GM12878 (cell line): ENCODE measurements around the gene RERE. TPM values are rescaled to one million over a fixed set of nuclear protein-coding genes. Genes with fewer than 3 reads are reported as not detected.

Experiments used
- ATF7 ChIP-seq: fragments of 450-650 bp; IDR thresholded peaks from 2 replicates; pipeline ENCODE4 v1.6.1; 2016; ENCODE audit warnings: low read depth, mild to moderate bottlenecking
- CREM ChIP-seq: IDR thresholded peaks from 2 replicates; pipeline ENCODE4 v1.6.1; 2014; ENCODE audit warnings: antibody characterized with exemption, low read depth
- CTCF ChIP-seq, 3 experiments: IDR thresholded peaks in 2 of 3; conservative IDR thresholded peaks in 1 of 3; 2 replicates each; pipeline ENCODE4 v1.5.1; 2011; ENCODE audit warnings: low read depth in 3 of 3, low read length in 3 of 3, mild to moderate bottlenecking in 3 of 3, control low read depth in 2 of 3, moderate library complexity in 2 of 3, inconsistent platforms in 1 of 3, mixed read lengths in 1 of 3; ENCODE audit not compliant: control insufficient read depth in 2 of 3, insufficient read depth in 1 of 3; ENCODE audit errors: extremely low read depth in 1 of 3
- CUX1 ChIP-seq: IDR thresholded peaks from 2 replicates; pipeline ENCODE4 v1.6.1; 2012; ENCODE audit warnings: improper control_type of control experiment, low read depth, low read length; ENCODE audit not compliant: insufficient replicate concordance
- E2F4 ChIP-seq: IDR thresholded peaks from 2 replicates; pipeline ENCODE4 v1.6.1; 2012; ENCODE audit warnings: low read depth, low read length, improper control_type of control experiment
- HDGF ChIP-seq: fragments of 450-650 bp; IDR thresholded peaks from 2 replicates; pipeline ENCODE4 v1.6.1; 2016; ENCODE audit warnings: antibody characterized with exemption
- MYB ChIP-seq: fragments of 150-350 bp; IDR thresholded peaks from 2 replicates; pipeline ENCODE4 v1.6.1; 2014; ENCODE audit warnings: mild to moderate bottlenecking, low read depth, low read length, borderline replicate concordance
- SP1 ChIP-seq: IDR thresholded peaks from one replicate; pipeline ENCODE4 v1.6.1; 2011; ENCODE audit warnings: low read depth, low read length
- ZNF24 ChIP-seq: fragments of 450-650 bp; IDR thresholded peaks from 2 replicates; pipeline ENCODE4 v1.6.1; 2017; ENCODE audit warnings: antibody characterized with exemption, mild to moderate bottlenecking
- ZNF384 ChIP-seq: IDR thresholded peaks from 2 replicates; pipeline ENCODE4 v1.6.1; 2012; ENCODE audit warnings: low read depth, mild to moderate bottlenecking, low read length, improper control_type of control experiment, borderline replicate concordance
- ZSCAN29 ChIP-seq: fragments of 450-650 bp; IDR thresholded peaks from 2 replicates; pipeline ENCODE4 v1.6.1; 2017; ENCODE audit warnings: mild to moderate bottlenecking, moderate library complexity
- polyA plus RNA-seq, 11 experiments: library from polyadenylated mRNA; depleted of rRNA in 4 of 11; unstranded in 6 of 11; stranded (reverse) in 5 of 11; fragments of >200 nt; fragmentation: Nextera tagmentation in 4 of 11; fragmentation: Illumina TruSeq in 1 of 11; extraction: Ambion mirVana in 4 of 11; extraction: Trizol in 1 of 11; gene quantifications; 1 replicate in 1 of 11; 2 replicates in 10 of 11; pipeline versions ENCODE4 v1.2.1 to v1.2.3, GENCODE V29; 2011 to 2016; ENCODE audit warnings: inconsistent platforms in 2 of 11, missing spikeins in 2 of 11, low read depth in 1 of 11
- total RNA-seq, 4 experiments: library from RNA; depleted of rRNA in 3 of 4; stranded (reverse); fragments of >200 nt in 3 of 4; fragmentation: Illumina TruSeq in 1 of 4; extraction: Trizol in 1 of 4; gene quantifications; 2 replicates each; pipeline versions ENCODE4 v1.2.1 to v1.2.3, GENCODE V29; 2013 to 2021
- TF ChIP-seq, protein P1 (sequence below): fragments of 450-650 bp; IDR thresholded peaks from 2 replicates; pipeline ENCODE4 v1.6.1; 2017; ENCODE audit warnings: mild to moderate bottlenecking, moderate library complexity
- TF ChIP-seq, protein P2 (sequence below): fragments of 450-650 bp; formaldehyde crosslinking; IDR thresholded peaks from 2 replicates; pipeline ENCODE4 v1.4.0; 2020; ENCODE audit warnings: mild to moderate bottlenecking, moderate library complexity

Gene RERE
- total and polyA plus RNA-seq, 10 of the 15 experiments (the other 5 are each of a cell fraction or from before 2014, with no cell fraction given): 5.2 to 60.5 (median 20.2) TPM

DNA sequence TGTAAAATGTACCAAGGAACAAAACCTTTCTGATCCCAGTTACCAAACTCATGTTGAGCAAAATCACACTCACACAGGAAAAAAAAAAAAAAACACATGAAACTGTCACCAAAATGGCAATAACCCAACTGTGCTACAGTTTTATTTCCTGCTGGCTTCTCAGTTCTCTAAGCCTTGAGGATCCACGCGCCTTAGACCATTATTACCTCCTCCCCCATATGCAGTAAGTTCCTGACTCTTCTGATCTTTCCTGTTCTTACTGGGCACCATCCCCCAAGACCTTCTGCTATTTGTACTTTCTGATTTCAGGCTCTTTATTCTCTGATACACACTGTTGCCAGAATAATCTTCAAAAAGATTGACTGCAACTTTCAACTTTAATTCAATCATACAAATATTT lies 419.9 kb downstream of the RERE start (continued):
- TF ChIP-seq, protein P1, sequence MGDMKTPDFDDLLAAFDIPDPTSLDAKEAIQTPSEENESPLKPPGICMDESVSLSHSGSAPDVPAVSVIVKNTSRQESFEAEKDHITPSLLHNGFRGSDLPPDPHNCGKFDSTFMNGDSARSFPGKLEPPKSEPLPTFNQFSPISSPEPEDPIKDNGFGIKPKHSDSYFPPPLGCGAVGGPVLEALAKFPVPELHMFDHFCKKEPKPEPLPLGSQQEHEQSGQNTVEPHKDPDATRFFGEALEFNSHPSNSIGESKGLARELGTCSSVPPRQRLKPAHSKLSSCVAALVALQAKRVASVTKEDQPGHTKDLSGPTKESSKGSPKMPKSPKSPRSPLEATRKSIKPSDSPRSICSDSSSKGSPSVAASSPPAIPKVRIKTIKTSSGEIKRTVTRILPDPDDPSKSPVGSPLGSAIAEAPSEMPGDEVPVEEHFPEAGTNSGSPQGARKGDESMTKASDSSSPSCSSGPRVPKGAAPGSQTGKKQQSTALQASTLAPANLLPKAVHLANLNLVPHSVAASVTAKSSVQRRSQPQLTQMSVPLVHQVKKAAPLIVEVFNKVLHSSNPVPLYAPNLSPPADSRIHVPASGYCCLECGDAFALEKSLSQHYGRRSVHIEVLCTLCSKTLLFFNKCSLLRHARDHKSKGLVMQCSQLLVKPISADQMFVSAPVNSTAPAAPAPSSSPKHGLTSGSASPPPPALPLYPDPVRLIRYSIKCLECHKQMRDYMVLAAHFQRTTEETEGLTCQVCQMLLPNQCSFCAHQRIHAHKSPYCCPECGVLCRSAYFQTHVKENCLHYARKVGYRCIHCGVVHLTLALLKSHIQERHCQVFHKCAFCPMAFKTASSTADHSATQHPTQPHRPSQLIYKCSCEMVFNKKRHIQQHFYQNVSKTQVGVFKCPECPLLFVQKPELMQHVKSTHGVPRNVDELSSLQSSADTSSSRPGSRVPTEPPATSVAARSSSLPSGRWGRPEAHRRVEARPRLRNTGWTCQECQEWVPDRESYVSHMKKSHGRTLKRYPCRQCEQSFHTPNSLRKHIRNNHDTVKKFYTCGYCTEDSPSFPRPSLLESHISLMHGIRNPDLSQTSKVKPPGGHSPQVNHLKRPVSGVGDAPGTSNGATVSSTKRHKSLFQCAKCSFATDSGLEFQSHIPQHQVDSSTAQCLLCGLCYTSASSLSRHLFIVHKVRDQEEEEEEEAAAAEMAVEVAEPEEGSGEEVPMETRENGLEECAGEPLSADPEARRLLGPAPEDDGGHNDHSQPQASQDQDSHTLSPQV: no peak
- TF ChIP-seq E2F4: no peak
- 0 out of 2 replicates have a peak, but pooled peaks have one; percentile 30 for TF ChIP-seq CREM
- TF ChIP-seq HDGF: no peak
- TF ChIP-seq ZNF384: peak; percentile 73
- TF ChIP-seq, protein P2, sequence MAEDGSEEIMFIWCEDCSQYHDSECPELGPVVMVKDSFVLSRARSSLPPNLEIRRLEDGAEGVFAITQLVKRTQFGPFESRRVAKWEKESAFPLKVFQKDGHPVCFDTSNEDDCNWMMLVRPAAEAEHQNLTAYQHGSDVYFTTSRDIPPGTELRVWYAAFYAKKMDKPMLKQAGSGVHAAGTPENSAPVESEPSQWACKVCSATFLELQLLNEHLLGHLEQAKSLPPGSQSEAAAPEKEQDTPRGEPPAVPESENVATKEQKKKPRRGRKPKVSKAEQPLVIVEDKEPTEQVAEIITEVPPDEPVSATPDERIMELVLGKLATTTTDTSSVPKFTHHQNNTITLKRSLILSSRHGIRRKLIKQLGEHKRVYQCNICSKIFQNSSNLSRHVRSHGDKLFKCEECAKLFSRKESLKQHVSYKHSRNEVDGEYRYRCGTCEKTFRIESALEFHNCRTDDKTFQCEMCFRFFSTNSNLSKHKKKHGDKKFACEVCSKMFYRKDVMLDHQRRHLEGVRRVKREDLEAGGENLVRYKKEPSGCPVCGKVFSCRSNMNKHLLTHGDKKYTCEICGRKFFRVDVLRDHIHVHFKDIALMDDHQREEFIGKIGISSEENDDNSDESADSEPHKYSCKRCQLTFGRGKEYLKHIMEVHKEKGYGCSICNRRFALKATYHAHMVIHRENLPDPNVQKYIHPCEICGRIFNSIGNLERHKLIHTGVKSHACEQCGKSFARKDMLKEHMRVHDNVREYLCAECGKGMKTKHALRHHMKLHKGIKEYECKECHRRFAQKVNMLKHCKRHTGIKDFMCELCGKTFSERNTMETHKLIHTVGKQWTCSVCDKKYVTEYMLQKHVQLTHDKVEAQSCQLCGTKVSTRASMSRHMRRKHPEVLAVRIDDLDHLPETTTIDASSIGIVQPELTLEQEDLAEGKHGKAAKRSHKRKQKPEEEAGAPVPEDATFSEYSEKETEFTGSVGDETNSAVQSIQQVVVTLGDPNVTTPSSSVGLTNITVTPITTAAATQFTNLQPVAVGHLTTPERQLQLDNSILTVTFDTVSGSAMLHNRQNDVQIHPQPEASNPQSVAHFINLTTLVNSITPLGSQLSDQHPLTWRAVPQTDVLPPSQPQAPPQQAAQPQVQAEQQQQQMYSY: no peak
- TF ChIP-seq CUX1: no peak
- no peak for TF ChIP-seq ZSCAN29
- TF ChIP-seq CTCF (IDR thresholded peaks at IDR 0.05 in 2 of 3, conservative IDR thresholded peaks at IDR 0.05 in 1 of 3; ENCODE audit: control insufficient read depth in 2 of 3, extremely low read depth in 1 of 3, insufficient read depth in 1 of 3, low read depth in 3 of 3, low read length in 3 of 3): no peak
- TF ChIP-seq ATF7: no peak
- TF ChIP-seq ZNF24: no peak
- TF ChIP-seq MYB: no peak
- peak; percentile 14 for TF ChIP-seq SP1
